ENCODE measurements around the gene REEP6. TPM values are rescaled to one million over a fixed set of nuclear protein-coding genes. Genes with fewer than 3 reads are reported as not detected.
A peak's percentile ranks its signal among the peaks of the same experiment; 100 is the strongest.

The REEP6 gene
- total RNA-seq, 1 donor from 2014 or later = 21.5 TPM

DNA sequence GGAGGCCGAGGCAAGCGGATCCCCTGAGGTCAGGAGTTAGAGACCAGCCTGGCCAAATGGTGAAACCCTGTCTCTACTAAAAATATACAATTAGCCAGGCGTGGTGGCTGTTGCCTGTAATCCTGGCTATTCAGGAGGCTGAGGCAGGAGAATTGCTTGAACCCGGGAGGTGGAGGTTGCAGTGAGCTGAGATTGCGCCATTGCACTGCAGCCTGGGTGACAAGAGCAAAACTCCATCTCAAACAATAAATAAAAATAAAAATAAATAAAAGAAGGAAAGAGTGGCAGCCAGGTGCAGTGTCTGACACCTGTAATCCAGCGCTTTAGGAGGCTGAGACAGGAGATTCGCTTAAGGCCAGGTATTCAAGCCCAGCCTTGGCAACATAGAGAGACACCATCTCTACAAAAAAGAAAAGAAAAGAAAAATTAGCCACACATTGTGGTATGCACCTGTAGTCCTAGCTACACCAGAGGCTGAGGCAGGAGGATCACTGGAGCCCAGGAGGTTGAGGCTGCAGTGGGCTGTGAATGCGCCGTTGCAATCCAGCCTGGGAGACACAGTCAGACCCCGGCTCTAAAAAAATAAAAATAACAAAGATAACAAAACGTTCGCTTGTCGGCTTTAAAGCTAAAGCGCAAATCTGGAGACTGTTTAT, 11.6 kb downstream of the REEP6 start:
- Mint-ChIP-seq H3K27ac (ENCODE audit: unreplicated experiment) (no peak overlapping the region), H3K4me1 (ENCODE audit: low read depth, unreplicated experiment) (no peaks in the 10 kb centered on the region), H3K36me3 (ENCODE audit: unreplicated experiment) (no peaks in the 10 kb centered on the region), H3K4me3 (ENCODE audit: unreplicated experiment) (no peak overlapping the region), H3K9me3 (ENCODE audit: unreplicated experiment) (peaks cover 10% of the 10 kb centered on the region), H3K27me3 (ENCODE audit: unreplicated experiment) (peaks cover 21% of the 10 kb centered on the region)
- DNase-seq = no peak
- TF ChIP-seq, protein P1, sequence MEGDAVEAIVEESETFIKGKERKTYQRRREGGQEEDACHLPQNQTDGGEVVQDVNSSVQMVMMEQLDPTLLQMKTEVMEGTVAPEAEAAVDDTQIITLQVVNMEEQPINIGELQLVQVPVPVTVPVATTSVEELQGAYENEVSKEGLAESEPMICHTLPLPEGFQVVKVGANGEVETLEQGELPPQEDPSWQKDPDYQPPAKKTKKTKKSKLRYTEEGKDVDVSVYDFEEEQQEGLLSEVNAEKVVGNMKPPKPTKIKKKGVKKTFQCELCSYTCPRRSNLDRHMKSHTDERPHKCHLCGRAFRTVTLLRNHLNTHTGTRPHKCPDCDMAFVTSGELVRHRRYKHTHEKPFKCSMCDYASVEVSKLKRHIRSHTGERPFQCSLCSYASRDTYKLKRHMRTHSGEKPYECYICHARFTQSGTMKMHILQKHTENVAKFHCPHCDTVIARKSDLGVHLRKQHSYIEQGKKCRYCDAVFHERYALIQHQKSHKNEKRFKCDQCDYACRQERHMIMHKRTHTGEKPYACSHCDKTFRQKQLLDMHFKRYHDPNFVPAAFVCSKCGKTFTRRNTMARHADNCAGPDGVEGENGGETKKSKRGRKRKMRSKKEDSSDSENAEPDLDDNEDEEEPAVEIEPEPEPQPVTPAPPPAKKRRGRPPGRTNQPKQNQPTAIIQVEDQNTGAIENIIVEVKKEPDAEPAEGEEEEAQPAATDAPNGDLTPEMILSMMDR (IDR thresholded peaks at IDR 0.05; ENCODE audit: partially characterized antibody, unreplicated experiment) = no peak

DNA sequence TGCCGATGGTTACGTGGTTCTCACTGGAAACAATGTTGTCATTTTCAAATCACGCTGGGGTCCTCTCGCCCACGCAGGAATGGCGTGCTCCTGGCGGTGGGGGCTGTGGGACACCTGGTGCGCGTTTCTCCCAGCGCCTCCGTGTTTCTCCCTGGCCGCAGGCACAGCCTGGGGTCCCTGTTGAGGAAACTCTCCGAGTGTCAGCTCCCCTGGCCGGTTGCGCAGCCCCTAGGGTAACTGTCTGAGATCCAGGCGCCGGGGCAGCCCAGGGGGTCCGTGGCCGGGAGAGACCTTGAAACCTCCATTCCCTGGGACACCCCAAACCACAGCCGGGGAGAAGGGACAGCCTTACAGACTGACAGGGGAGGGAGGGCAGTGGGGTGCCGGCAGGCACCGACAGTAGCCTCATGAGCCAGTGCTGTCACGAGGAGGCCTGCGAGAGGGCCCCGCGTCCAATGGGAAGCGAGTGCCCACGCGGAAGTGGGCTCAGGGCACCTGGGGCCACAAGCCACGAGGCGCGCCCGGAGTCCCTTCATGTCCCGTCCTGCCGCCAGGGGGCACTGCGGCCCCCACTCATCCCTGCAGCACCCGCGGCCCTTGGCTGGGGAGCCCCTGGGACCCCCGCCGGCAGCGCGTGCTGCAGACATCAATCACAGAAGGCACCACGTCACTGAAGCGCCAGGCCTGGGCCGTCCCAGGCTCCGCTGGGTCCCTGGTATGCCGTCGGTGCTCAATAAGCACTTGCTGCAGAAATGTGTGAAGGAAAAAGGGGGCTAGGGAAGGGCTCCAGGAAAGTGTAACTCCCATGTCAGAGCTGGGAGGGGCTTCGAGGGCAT, 12.3 kb downstream of the REEP6 start:
- peaks cover 10% of the 10 kb centered on the region for H3K9me3 Mint-ChIP-seq (ENCODE audit: unreplicated experiment)
- DNase-seq = peak; percentile 78
- no peak overlapping the region for H3K27ac Mint-ChIP-seq (ENCODE audit: unreplicated experiment)
- no peaks in the 10 kb centered on the region for H3K4me1 Mint-ChIP-seq (ENCODE audit: low read depth, unreplicated experiment)
- TF ChIP-seq, protein P1 (IDR thresholded peaks at IDR 0.05; ENCODE audit: partially characterized antibody, unreplicated experiment) = peak; percentile 89
- no peaks in the 10 kb centered on the region for H3K36me3 Mint-ChIP-seq (ENCODE audit: unreplicated experiment)
- peaks cover 23% of the 10 kb centered on the region for H3K27me3 Mint-ChIP-seq (ENCODE audit: unreplicated experiment)
- H3K4me3 Mint-ChIP-seq (ENCODE audit: unreplicated experiment) = no peak overlapping the region

DNA sequence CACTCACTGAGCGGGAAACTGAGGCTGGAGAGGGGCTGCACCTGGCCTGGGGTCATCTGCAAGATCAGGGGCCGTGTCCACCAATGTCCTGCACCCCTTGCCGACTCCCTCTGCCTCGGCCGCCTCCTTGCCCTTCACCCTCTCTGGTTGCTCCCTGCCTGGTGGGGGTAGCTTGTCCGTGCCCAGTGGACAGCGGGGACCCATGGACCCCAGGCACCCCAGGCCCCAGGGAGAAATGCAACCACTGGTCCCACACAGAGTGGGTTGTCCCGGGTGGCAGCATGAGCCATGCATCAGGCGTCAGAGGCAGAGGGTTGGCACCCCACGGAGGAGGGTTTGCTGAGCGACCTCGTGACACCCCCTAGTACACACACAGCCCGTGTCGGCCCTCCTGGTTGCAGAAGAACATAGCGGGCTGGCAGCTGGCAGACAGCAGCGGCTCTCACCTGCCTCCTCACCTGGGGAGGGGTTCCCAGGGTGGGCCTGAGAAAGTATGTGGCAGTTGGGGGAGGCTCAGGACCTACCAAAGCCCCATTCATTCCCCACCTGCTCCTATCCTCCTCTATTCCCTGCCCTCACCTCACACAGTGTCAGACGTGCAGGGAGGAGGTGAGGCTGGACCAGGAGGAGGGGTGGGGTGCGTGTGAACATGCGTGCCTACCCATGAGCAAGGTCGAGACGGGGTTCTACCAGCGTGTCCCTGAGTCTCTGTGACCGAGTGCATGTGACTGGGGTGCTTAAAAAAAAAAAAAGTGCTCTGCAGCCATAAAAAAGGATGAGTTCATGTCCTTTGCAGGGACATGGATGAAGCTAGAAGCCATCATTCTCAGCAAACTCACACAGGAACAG, 13.2 kb downstream of the REEP6 start:
- no peaks in the 10 kb centered on the region for H3K4me1 Mint-ChIP-seq (ENCODE audit: low read depth, unreplicated experiment)
- TF ChIP-seq, protein P1 (IDR thresholded peaks at IDR 0.05; ENCODE audit: partially characterized antibody, unreplicated experiment) = no peak
- H3K27ac Mint-ChIP-seq (ENCODE audit: unreplicated experiment) = no peak overlapping the region
- DNase-seq = no peak
- peaks cover 23% of the 10 kb centered on the region for H3K27me3 Mint-ChIP-seq (ENCODE audit: unreplicated experiment)
- no peak overlapping the region for H3K4me3 Mint-ChIP-seq (ENCODE audit: unreplicated experiment)
- no peaks in the 10 kb centered on the region for H3K36me3 Mint-ChIP-seq (ENCODE audit: unreplicated experiment)
- peaks cover 12% of the 10 kb centered on the region for H3K9me3 Mint-ChIP-seq (ENCODE audit: unreplicated experiment)

DNA sequence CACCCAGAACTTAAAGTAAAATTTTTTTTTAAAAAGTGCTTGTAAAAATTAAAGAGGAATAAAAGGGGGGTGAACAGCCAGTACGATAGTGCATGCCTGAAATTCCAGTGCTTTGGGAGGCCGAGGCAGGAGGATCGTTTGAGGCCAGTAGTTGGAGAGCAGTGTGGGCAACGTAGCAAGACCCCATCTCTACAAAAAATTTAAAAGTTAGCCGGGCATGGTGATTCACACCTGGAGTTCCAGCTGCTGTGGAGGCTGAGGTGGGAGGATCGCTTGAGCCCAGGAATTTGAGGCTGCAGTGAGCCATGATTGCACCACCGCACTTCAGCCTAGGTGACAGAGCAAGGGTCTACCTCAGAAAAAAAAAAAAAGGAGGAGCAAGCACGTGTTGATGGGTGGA, 14.0 kb downstream of the REEP6 start:
- Mint-ChIP-seq H3K4me1 (ENCODE audit: low read depth, unreplicated experiment) (no peaks in the 10 kb centered on the region), H3K27me3 (ENCODE audit: unreplicated experiment) (peaks cover 22% of the 10 kb centered on the region), H3K4me3 (ENCODE audit: unreplicated experiment) (no peak overlapping the region), H3K9me3 (ENCODE audit: unreplicated experiment) (peaks cover 15% of the 10 kb centered on the region), H3K27ac (ENCODE audit: unreplicated experiment) (no peak overlapping the region), H3K36me3 (ENCODE audit: unreplicated experiment) (no peaks in the 10 kb centered on the region)
- DNase-seq = no peak
- TF ChIP-seq, protein P1 (IDR thresholded peaks at IDR 0.05; ENCODE audit: partially characterized antibody, unreplicated experiment) = no peak

Data from glutamatergic neuron (in vitro differentiated cells).